DOHH2 (cell line): ENCODE data around the gene ZWILCH.

ENCODE experiments used
- CTCF ChIP-seq: fragments of 200-600 bp; sonication (generic); IDR thresholded peaks from one replicate; pipeline ENCODE4 v1.5.1; 2014; ENCODE audit warnings: antibody characterized with exemption, mild to moderate bottlenecking, low read depth, low read length; ENCODE audit not compliant: poor library complexity, severe bottlenecking
- EZH2phosphoT487 ChIP-seq: fragments of 200-600 bp; sonication (generic); IDR thresholded peaks from 2 replicates; pipeline ENCODE4 v1.6.1; 2017; ENCODE audit warnings: borderline replicate concordance, mild to moderate bottlenecking, antibody characterized with exemption, low read length, moderate library complexity, mixed read lengths

GRCh38 chr15:66480267-66480666, 24.9 kb upstream of the ZWILCH start:
- TF ChIP-seq CTCF = no peak
- no peak for TF ChIP-seq EZH2phosphoT487
